ENCODE measurements around the gene LRRC32. TPM values are rescaled to one million over a fixed set of nuclear protein-coding genes. Genes with fewer than 3 reads are reported as not detected.

LRRC32 gene
- total RNA-seq, 6 donors from 2014 or later, result 41.3 to 118 (median 60.3) TPM

- H3K4me3 ChIP-seq, result no peak overlapping the region
- WGBS, 2 donors, result 77 to 82% methylated on average over 5 of the region's 5 CpGs
- TF ChIP-seq, protein P1, sequence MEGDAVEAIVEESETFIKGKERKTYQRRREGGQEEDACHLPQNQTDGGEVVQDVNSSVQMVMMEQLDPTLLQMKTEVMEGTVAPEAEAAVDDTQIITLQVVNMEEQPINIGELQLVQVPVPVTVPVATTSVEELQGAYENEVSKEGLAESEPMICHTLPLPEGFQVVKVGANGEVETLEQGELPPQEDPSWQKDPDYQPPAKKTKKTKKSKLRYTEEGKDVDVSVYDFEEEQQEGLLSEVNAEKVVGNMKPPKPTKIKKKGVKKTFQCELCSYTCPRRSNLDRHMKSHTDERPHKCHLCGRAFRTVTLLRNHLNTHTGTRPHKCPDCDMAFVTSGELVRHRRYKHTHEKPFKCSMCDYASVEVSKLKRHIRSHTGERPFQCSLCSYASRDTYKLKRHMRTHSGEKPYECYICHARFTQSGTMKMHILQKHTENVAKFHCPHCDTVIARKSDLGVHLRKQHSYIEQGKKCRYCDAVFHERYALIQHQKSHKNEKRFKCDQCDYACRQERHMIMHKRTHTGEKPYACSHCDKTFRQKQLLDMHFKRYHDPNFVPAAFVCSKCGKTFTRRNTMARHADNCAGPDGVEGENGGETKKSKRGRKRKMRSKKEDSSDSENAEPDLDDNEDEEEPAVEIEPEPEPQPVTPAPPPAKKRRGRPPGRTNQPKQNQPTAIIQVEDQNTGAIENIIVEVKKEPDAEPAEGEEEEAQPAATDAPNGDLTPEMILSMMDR (IDR thresholded peaks at IDR 0.05), result no peak
- TF ChIP-seq EP300 (IDR thresholded peaks at IDR 0.05), result no peak
- TF ChIP-seq POLR2A (IDR thresholded peaks at IDR 0.05), result no peak
- TF ChIP-seq POLR2AphosphoS5 (IDR thresholded peaks at IDR 0.05), result no peak
- no peaks in the 10 kb centered on the region for H3K36me3 ChIP-seq
- ATAC-seq (ENCODE audit: low FRiP score in 2 of 2) (no peak), DNase-seq (no peak)
- no peak overlapping the region for H3K27ac ChIP-seq
- H3K9me3 ChIP-seq, result peaks cover 0 to 3% (median 0%) of the 10 kb centered on the region in 4 donors
- no peaks in the 10 kb centered on the region for H3K4me1 ChIP-seq
- no peaks in the 10 kb centered on the region for H3K27me3 ChIP-seq
These were observed 33.8 kb upstream of the LRRC32 start for GRCh38 chr11:76704171-76704948.

GRCh38 chr11:76703707-76704106 is 33.2 kb upstream of the LRRC32 start:
- ATAC-seq (ENCODE audit: low FRiP score in 2 of 2), result no peak

DNA sequence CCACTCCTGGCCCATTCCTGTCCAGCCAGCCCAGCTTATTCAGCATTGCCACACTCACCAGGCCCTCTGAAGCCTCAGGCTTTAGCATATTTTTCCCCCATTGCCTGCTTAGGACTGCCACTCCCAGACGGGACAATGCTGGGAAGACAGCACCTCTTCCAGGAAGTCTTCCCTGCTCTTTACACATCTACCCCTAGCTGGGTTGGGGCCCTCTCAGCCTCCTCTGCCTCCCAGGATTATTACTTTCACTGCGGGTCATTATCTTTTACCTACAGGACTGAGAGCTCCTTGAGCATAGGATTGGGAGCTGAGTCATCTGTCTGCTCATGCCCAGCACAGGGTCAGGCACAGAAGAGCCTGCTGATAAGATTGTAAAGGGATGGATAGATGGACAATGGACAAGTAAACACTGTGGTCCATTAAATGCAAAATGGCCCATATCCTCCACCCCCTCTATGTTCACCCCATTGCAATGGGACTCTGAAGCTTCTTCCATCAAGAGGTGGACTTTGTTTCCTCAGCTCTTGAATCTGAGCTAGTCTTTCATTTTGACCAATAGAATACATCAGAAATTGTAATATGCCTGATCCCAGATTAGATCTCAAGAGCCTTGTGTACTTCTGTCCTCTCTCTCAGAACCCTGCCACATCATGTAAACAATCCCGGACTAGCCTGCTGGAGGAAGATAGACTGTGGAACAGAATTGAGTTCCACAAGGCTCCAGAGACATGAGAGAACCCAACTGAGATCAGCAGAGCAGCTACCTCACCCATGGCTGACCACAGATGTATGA is 32.0 kb upstream of the LRRC32 start:
- no peaks in the 10 kb centered on the region for H3K4me1 ChIP-seq
- H3K4me3 ChIP-seq, result no peak overlapping the region
- H3K9me3 ChIP-seq, result peaks cover 0 to 3% (median 0%) of the 10 kb centered on the region in 4 donors
- no peak overlapping the region for H3K27ac ChIP-seq
- H3K27me3 ChIP-seq, result no peaks in the 10 kb centered on the region
- TF ChIP-seq POLR2A (IDR thresholded peaks at IDR 0.05) (no peak), EP300 (IDR thresholded peaks at IDR 0.05) (no peak), POLR2AphosphoS5 (IDR thresholded peaks at IDR 0.05) (no peak)
- TF ChIP-seq, protein P1 (IDR thresholded peaks at IDR 0.05), result no peak
- 63 to 78% methylated on average over 3 of the region's 3 CpGs for WGBS, 2 donors
- ATAC-seq (ENCODE audit: low FRiP score in 2 of 2) (no peak), DNase-seq (no peak)
- no peaks in the 10 kb centered on the region for H3K36me3 ChIP-seq

More at GRCh38 chr11:76703707-76704106, 33.2 kb upstream of the LRRC32 start:
- Histone ChIP-seq H3K27ac (no peak overlapping the region), H3K4me3 (no peak overlapping the region), H3K4me1 (no peaks in the 10 kb centered on the region), H3K27me3 (no peaks in the 10 kb centered on the region), H3K9me3 (peaks cover 0 to 3% (median 0%) of the 10 kb centered on the region in 4 donors), H3K36me3 (no peaks in the 10 kb centered on the region)
- TF ChIP-seq, protein P1 (IDR thresholded peaks at IDR 0.05), result no peak
- TF ChIP-seq POLR2AphosphoS5 (IDR thresholded peaks at IDR 0.05) (no peak), EP300 (IDR thresholded peaks at IDR 0.05) (no peak), POLR2A (IDR thresholded peaks at IDR 0.05) (no peak)
- WGBS, 2 donors, result 92 to 94% methylated on average over 1 of the region's 1 CpG
- DNase-seq, result no peak

- peak in 1 of 2 donors; percentile 75 for ATAC-seq (ENCODE audit: low FRiP score in 2 of 2)
- no peak for DNase-seq
- Histone ChIP-seq H3K36me3 (no peaks in the 10 kb centered on the region), H3K9me3 (peaks cover 0 to 3% (median 0%) of the 10 kb centered on the region in 4 donors), H3K4me3 (no peak overlapping the region), H3K4me1 (no peaks in the 10 kb centered on the region), H3K27me3 (no peaks in the 10 kb centered on the region), H3K27ac (no peak overlapping the region)
- WGBS, 2 donors, result 95 to 98% methylated on average over 5 to 7 of the region's 7 CpGs
- TF ChIP-seq POLR2A (IDR thresholded peaks at IDR 0.05) (no peak), EP300 (IDR thresholded peaks at IDR 0.05) (no peak), POLR2AphosphoS5 (IDR thresholded peaks at IDR 0.05) (no peak)
- TF ChIP-seq, protein P1 (IDR thresholded peaks at IDR 0.05), result no peak
These were observed 30.9 kb upstream of the LRRC32 start for GRCh38 chr11:76701294-76702040.
